ENCODE results near the gene RAB11B. TPM values are rescaled to one million over a fixed set of nuclear protein-coding genes. Genes with fewer than 3 reads are reported as not detected.

The RAB11B gene
- total and polyA plus RNA-seq, 2 of the 13 experiments (the other 11 are each of a cell fraction or from before 2014, with no cell fraction given), result 6.0 to 28.4 TPM

GRCh38 chr19:8361921-8362793, 28.0 kb upstream of the RAB11B start (continued):
- TF ChIP-seq ZFX (CRISPR knock-in tag; IDR thresholded peaks at IDR 0.05; ENCODE audit: low read depth), result peak; percentile 64
- no peak for TF ChIP-seq NFRKB (IDR thresholded peaks at IDR 0.05)
- no peak for TF ChIP-seq KDM1A (CRISPR knock-in tag; IDR thresholded peaks at IDR 0.05)
- TF ChIP-seq ZBTB3 (CRISPR knock-in tag; IDR thresholded peaks at IDR 0.05; ENCODE audit: borderline replicate concordance, low read depth), result no peak; the same call in 1 of the 2 replicates
- no peak; the same call in 1 of the 2 replicates for TF ChIP-seq SPEN (CRISPR knock-in tag; IDR thresholded peaks at IDR 0.05; ENCODE audit: low read depth)
- TF ChIP-seq KDM4B (CRISPR knock-in tag; IDR thresholded peaks at IDR 0.05), result no peak
- TF ChIP-seq RXRA (CRISPR knock-in tag; IDR thresholded peaks at IDR 0.05), result peak; percentile 69
- TF ChIP-seq ZSCAN9 (CRISPR knock-in tag; IDR thresholded peaks at IDR 0.05; ENCODE audit: borderline replicate concordance), result no peak
- TF ChIP-seq NR0B2 (CRISPR knock-in tag; IDR thresholded peaks at IDR 0.05), result no peak
- TF ChIP-seq ATF7-NPFF (CRISPR knock-in tag; IDR thresholded peaks at IDR 0.05; ENCODE audit: low read depth), result no peak
- TF ChIP-seq FOXA3 (CRISPR knock-in tag; IDR thresholded peaks at IDR 0.05), result no peak; the same call in 1 of the 2 replicates
- TF ChIP-seq SP4 (CRISPR knock-in tag; IDR thresholded peaks at IDR 0.05), result no peak
- 0 out of 2 replicates have a peak, but pooled peaks have one; percentile 44 for TF ChIP-seq ARNT2 (CRISPR knock-in tag; IDR thresholded peaks at IDR 0.05; ENCODE audit: low read depth)
- TF ChIP-seq ZZZ3 (CRISPR knock-in tag; IDR thresholded peaks at IDR 0.05; ENCODE audit: borderline replicate concordance), result no peak
- TF ChIP-seq ZNF616 (CRISPR knock-in tag; IDR thresholded peaks at IDR 0.05; ENCODE audit: low read depth), result no peak
- TF ChIP-seq RAD51 (IDR thresholded peaks at IDR 0.05; ENCODE audit: borderline replicate concordance), result no peak
- TF ChIP-seq, protein P1, sequence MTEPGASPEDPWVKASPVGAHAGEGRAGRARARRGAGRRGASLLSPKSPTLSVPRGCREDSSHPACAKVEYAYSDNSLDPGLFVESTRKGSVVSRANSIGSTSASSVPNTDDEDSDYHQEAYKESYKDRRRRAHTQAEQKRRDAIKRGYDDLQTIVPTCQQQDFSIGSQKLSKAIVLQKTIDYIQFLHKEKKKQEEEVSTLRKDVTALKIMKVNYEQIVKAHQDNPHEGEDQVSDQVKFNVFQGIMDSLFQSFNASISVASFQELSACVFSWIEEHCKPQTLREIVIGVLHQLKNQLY (CRISPR knock-in tag; IDR thresholded peaks at IDR 0.05), result no peak
- TF ChIP-seq ZNF580 (CRISPR knock-in tag; IDR thresholded peaks at IDR 0.05; ENCODE audit: borderline replicate concordance, low read depth), result 0 out of 2 replicates have a peak, but pooled peaks have one; percentile 41
- TF ChIP-seq ZNF747 (CRISPR knock-in tag; IDR thresholded peaks at IDR 0.05; ENCODE audit: borderline replicate concordance), result no peak
- TF ChIP-seq SOX5 (CRISPR knock-in tag; IDR thresholded peaks at IDR 0.05; ENCODE audit: borderline replicate concordance), result peak; percentile 54; the same call in 1 of the 2 replicates
- TF ChIP-seq ZNF563 (CRISPR knock-in tag; IDR thresholded peaks at IDR 0.05), result no peak
- TF ChIP-seq ZNF496 (CRISPR knock-in tag; IDR thresholded peaks at IDR 0.05; ENCODE audit: insufficient replicate concordance), result no peak
- TF ChIP-seq, protein P2, sequence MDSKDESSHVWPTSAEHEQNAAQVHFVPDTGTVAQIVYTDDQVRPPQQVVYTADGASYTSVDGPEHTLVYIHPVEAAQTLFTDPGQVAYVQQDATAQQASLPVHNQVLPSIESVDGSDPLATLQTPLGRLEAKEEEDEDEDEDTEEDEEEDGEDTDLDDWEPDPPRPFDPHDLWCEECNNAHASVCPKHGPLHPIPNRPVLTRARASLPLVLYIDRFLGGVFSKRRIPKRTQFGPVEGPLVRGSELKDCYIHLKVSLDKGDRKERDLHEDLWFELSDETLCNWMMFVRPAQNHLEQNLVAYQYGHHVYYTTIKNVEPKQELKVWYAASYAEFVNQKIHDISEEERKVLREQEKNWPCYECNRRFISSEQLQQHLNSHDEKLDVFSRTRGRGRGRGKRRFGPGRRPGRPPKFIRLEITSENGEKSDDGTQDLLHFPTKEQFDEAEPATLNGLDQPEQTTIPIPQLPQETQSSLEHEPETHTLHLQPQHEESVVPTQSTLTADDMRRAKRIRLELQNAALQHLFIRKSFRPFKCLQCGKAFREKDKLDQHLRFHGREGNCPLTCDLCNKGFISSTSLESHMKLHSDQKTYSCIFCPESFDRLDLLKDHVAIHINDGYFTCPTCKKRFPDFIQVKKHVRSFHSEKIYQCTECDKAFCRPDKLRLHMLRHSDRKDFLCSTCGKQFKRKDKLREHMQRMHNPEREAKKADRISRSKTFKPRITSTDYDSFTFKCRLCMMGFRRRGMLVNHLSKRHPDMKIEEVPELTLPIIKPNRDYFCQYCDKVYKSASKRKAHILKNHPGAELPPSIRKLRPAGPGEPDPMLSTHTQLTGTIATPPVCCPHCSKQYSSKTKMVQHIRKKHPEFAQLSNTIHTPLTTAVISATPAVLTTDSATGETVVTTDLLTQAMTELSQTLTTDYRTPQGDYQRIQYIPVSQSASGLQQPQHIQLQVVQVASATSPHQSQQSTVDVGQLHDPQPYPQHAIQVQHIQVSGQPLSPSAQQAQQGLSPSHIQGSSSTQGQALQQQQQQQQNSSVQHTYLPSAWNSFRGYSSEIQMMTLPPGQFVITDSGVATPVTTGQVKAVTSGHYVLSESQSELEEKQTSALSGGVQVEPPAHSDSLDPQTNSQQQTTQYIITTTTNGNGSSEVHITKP (CRISPR knock-in tag; IDR thresholded peaks at IDR 0.05; ENCODE audit: low read depth), result no peak
- no peak for TF ChIP-seq ZNF251 (CRISPR knock-in tag; IDR thresholded peaks at IDR 0.05)
- TF ChIP-seq RBM39 (IDR thresholded peaks at IDR 0.05; ENCODE audit: low read depth, low read length, poor library complexity, severe bottlenecking), result no peak
- TF ChIP-seq KDM3A (CRISPR knock-in tag; IDR thresholded peaks at IDR 0.05; ENCODE audit: low read depth), result no peak
